H1 (cell line): ENCODE measurements around the gene MTFP1. TPM values are rescaled to one million over a fixed set of nuclear protein-coding genes. Genes with fewer than 3 reads are reported as not detected.
A peak's percentile ranks its signal among the peaks of the same experiment; 100 is the strongest.

Experiments used
- CTCF ChIA-PET: fragments of 300-600 bp; sonication (Branson Sonifier 250); formaldehyde crosslinking; loops from one replicate; lab custom pipeline; 2021; ENCODE audit not compliant: partially characterized antibody; lab: Charles Lee
- POLR2A ChIA-PET: fragments of 300-600 bp; sonication (Branson Sonifier 250); formaldehyde crosslinking; loops from one replicate; lab custom pipeline; 2021; ENCODE audit warnings: inconsistent platforms; ENCODE audit not compliant: partially characterized antibody; lab: Charles Lee
- DNase-seq, 2 experiments: peaks; one replicate each; pipeline versions ENCODE4 v3.0.0 to v3.0.0-alpha.2; 2010 to 2022; ENCODE audit warnings: low spot score in 2 of 2, low read depth in 1 of 2, mixed read lengths in 1 of 2
- FAIRE-seq: peaks from 2 replicates; lab custom pipeline; 2011; peaks lifted over from hg19 to GRCh38; lab: Jason Lieb, UNC
- H2AFZ ChIP-seq: 2 replicates; pipeline ENCODE4 v1.8.1; 2012; ENCODE audit warnings: low read length, inconsistent platforms
- H2AK5ac ChIP-seq: 2 replicates; pipeline ENCODE4 v1.6.1; 2013; ENCODE audit warnings: low read depth, low read length
- H2BK120ac ChIP-seq: replicated peaks from 2 replicates; pipeline ENCODE3; 2013; ENCODE audit warnings: low read depth, low read length, inconsistent platforms
- H2BK12ac ChIP-seq: 2 replicates; pipeline ENCODE4 v1.6.1; 2013; ENCODE audit warnings: low read depth, low read length
- H2BK15ac ChIP-seq: 2 replicates; pipeline ENCODE4 v1.6.1; 2013; ENCODE audit warnings: low read length
- H2BK20ac ChIP-seq: 2 replicates; pipeline ENCODE4 v1.6.1; 2013; ENCODE audit warnings: low read length
- H2BK5ac ChIP-seq: 2 replicates; pipeline ENCODE4 v1.6.1; 2013; ENCODE audit warnings: low read depth, low read length
- H3K14ac ChIP-seq: 2 replicates; pipeline ENCODE4 v1.6.1; 2013; ENCODE audit warnings: inconsistent platforms; ENCODE audit not compliant: insufficient read length
- H3K18ac ChIP-seq: 2 replicates; pipeline ENCODE4 v1.6.1; 2013; ENCODE audit warnings: low read length; ENCODE audit errors: extremely low read depth
- H3K23ac ChIP-seq: 2 replicates; pipeline ENCODE4 v1.6.1; 2013; ENCODE audit warnings: inconsistent platforms; ENCODE audit not compliant: insufficient read length
- H3K23me2 ChIP-seq: 2 replicates; pipeline ENCODE4 v1.6.1; 2013; ENCODE audit warnings: low read depth, low read length
- H3K27ac ChIP-seq: 2 replicates; pipeline ENCODE4 v1.6.1; 2011; ENCODE audit warnings: low read depth, low read length, inconsistent platforms
- H3K27me3 ChIP-seq, 4 experiments: replicated peaks in 1 of 4; 1 replicate in 1 of 4; 2 replicates in 3 of 4; pipeline versions ENCODE4 v1.6.1 to v1.8.1; 2011 to 2013; ENCODE audit warnings: low read length in 3 of 4, mild to moderate bottlenecking in 3 of 4, inconsistent platforms in 2 of 4, mixed read lengths in 2 of 4, moderate library complexity in 1 of 4; ENCODE audit not compliant: control insufficient read depth in 3 of 4, insufficient read depth in 3 of 4; ENCODE audit errors: extremely low read depth in 1 of 4
- H3K36me3 ChIP-seq, 4 experiments: 2 replicates each; pipeline versions ENCODE4 v1.6.1 to v1.8.1; 2011 to 2013; ENCODE audit warnings: mild to moderate bottlenecking in 4 of 4, low read length in 3 of 4, moderate library complexity in 2 of 4, control low read depth in 1 of 4, inconsistent platforms in 1 of 4; ENCODE audit not compliant: insufficient read depth in 4 of 4, control insufficient read depth in 2 of 4
- H3K4ac ChIP-seq: replicated peaks from 2 replicates; pipeline ENCODE3; 2013; ENCODE audit warnings: low read length, low read depth, mixed read lengths, inconsistent platforms; ENCODE audit not compliant: insufficient read length
- H3K4me1 ChIP-seq, 4 experiments: replicated peaks in 1 of 4; 1 replicate in 1 of 4; 2 replicates in 3 of 4; pipeline versions ENCODE4 v1.6.1 to v1.8.1; 2011 to 2013; ENCODE audit warnings: low read length in 3 of 4, inconsistent platforms in 2 of 4, mixed read lengths in 1 of 4; ENCODE audit not compliant: insufficient read depth in 4 of 4, control insufficient read depth in 3 of 4
- H3K4me2 ChIP-seq, 2 experiments: 2 replicates each; pipeline versions ENCODE4 v1.6.1 to v1.8.1; 2011 to 2013; ENCODE audit warnings: low read depth in 2 of 2, low read length in 2 of 2, control low read depth in 1 of 2, inconsistent platforms in 1 of 2, mild to moderate bottlenecking in 1 of 2; ENCODE audit not compliant: insufficient read depth in 1 of 2
- H3K4me3 ChIP-seq, 4 experiments: fragments of 200-600, 300-600 bp in 1 of 4; sonication (generic), shearing (Covaris generic), sonication (Bioruptor Twin) in 1 of 4; 2 replicates each; pipeline versions ENCODE4 v1.5.1 to v1.8.1; 2011 to 2016; ENCODE audit warnings: low read length in 4 of 4, low read depth in 3 of 4, control low read depth in 2 of 4, inconsistent platforms in 2 of 4, mild to moderate bottlenecking in 2 of 4, mixed read lengths in 1 of 4, moderate library complexity in 1 of 4; ENCODE audit not compliant: insufficient read depth in 2 of 4; ENCODE audit errors: extremely low read depth in 1 of 4
- H3K56ac ChIP-seq: replicated peaks from 2 replicates; pipeline ENCODE3; 2013; ENCODE audit warnings: low read depth, mild to moderate bottlenecking, mixed read lengths, low read length, inconsistent platforms; ENCODE audit not compliant: insufficient read length
- H3K79me1 ChIP-seq: 2 replicates; pipeline ENCODE4 v1.6.1; 2013; ENCODE audit warnings: low read depth, low read length, control low read depth
- H3K79me2 ChIP-seq, 2 experiments: 2 replicates each; pipeline versions ENCODE4 v1.6.1 to v1.8.1; 2012 to 2013; ENCODE audit warnings: low read length in 2 of 2, mild to moderate bottlenecking in 2 of 2, inconsistent platforms in 1 of 2; ENCODE audit not compliant: insufficient read depth in 2 of 2, control insufficient read depth in 1 of 2
- H3K9ac ChIP-seq, 4 experiments: replicated peaks in 1 of 4; 1 replicate in 1 of 4; 2 replicates in 3 of 4; pipeline versions ENCODE4 v1.6.1 to v1.8.1; 2011 to 2013; ENCODE audit warnings: low read depth in 3 of 4, low read length in 3 of 4, control low read depth in 2 of 4, mild to moderate bottlenecking in 2 of 4, moderate library complexity in 2 of 4, inconsistent platforms in 1 of 4; ENCODE audit errors: extremely low read depth in 1 of 4
- H3K9me3 ChIP-seq, 2 experiments: 2 replicates each; pipeline versions ENCODE4 v1.6.1 to v1.8.1; 2012 to 2013; ENCODE audit warnings: mild to moderate bottlenecking in 2 of 2, moderate library complexity in 2 of 2, control low read depth in 1 of 2, inconsistent platforms in 1 of 2, low read depth in 1 of 2, low read length in 1 of 2, mixed read lengths in 1 of 2; ENCODE audit not compliant: insufficient read depth in 2 of 2
- H4K20me1 ChIP-seq, 2 experiments: replicated peaks in 1 of 2; 2 replicates each; pipeline versions ENCODE3 to v1.8.1; 2011 to 2013; ENCODE audit warnings: inconsistent platforms in 2 of 2, low read length in 2 of 2, mild to moderate bottlenecking in 1 of 2; ENCODE audit not compliant: insufficient read depth in 2 of 2, control insufficient read depth in 1 of 2
- H4K5ac ChIP-seq: 2 replicates; pipeline ENCODE4 v1.6.1; 2013; ENCODE audit warnings: low read length, low read depth, mixed read lengths, inconsistent platforms; ENCODE audit not compliant: insufficient read length
- H4K8ac ChIP-seq: 2 replicates; pipeline ENCODE4 v1.8.0; 2013; ENCODE audit warnings: mild to moderate bottlenecking, moderate library complexity, low read length, inconsistent platforms; ENCODE audit not compliant: insufficient read depth; ENCODE audit errors: extremely low read depth
- H4K91ac ChIP-seq: replicated peaks from 2 replicates; pipeline ENCODE3; 2013; ENCODE audit warnings: low read length, mixed read lengths, inconsistent platforms; ENCODE audit not compliant: insufficient read length
- ASH2L ChIP-seq: fragments of 200-600, 300-600 bp; sonication (generic); IDR thresholded peaks from one replicate; pipeline ENCODE4 v1.7.1; 2017; ENCODE audit warnings: low read length
- RAD21 ChIP-seq, 2 experiments: IDR thresholded peaks in 1 of 2; conservative IDR thresholded peaks in 1 of 2; 2 replicates each; pipeline ENCODE4 v1.6.1; 2011; ENCODE audit warnings: low read depth in 2 of 2, low read length in 2 of 2, improper control_type of control experiment in 1 of 2, inconsistent platforms in 1 of 2, mild to moderate bottlenecking in 1 of 2, moderate library complexity in 1 of 2
- WGBS, 2 experiments: shearing (Covaris generic) in 1 of 2; methylation state at CpG; one replicate each; pipeline versions ENCODE4 v1.1.6 to v1.1.7; 2013 to 2015; ENCODE audit warnings: low lambda C conversion rate in 2 of 2, mixed read lengths in 2 of 2, inconsistent platforms in 1 of 2, low coverage in 1 of 2, missing lambda C conversion rate in 1 of 2; ENCODE audit not compliant: insufficient replicate concordance in 2 of 2, insufficient coverage in 1 of 2, insufficient read length in 1 of 2; ENCODE audit errors: extremely low coverage in 1 of 2, missing lambda C conversion rate in 1 of 2; 5-methylcytosine and 5-hydroxymethylcytosine counted together
- polyA plus RNA-seq, 7 experiments: library from polyadenylated mRNA; depleted of rRNA in 3 of 7; stranded (reverse) in 5 of 7; unstranded in 2 of 7; fragments of >200 nt in 5 of 7; fragments of 200-250 nt in 2 of 7; gene quantifications; 1 replicate in 5 of 7; 2 replicates in 1 of 7; 4 replicates in 1 of 7; pipeline versions ENCODE4 v1.2.1 to v1.2.3, GENCODE V29; 2011 to 2013; ENCODE audit warnings: missing spikeins in 2 of 7, mixed read lengths in 2 of 7
- total RNA-seq: library from RNA; stranded (reverse); fragmentation: NEBNext Ultra II Directional; extraction: Animal tissue kit (Norgen Biotek cat#: 25700); gene quantifications from 2 replicates; pipeline ENCODE4 v1.2.1, GENCODE V29; 2021
- TF ChIP-seq, protein P1 (sequence below), 3 experiments: IDR thresholded peaks; 1 replicate in 2 of 3; 2 replicates in 1 of 3; pipeline versions ENCODE4 v1.5.1 to v1.6.1; 2011; ENCODE audit warnings: low read length in 3 of 3, mild to moderate bottlenecking in 3 of 3, inconsistent platforms in 2 of 3, low read depth in 1 of 3, moderate library complexity in 1 of 3; ENCODE audit not compliant: insufficient read depth in 1 of 3; ENCODE audit errors: control extremely low read depth in 1 of 3

MTFP1 gene
- total and polyA plus RNA-seq, 2 of the 8 experiments (the other 6 are each of a cell fraction or from before 2014, with no cell fraction given), result 59.8 to 98.8 TPM

DNA sequence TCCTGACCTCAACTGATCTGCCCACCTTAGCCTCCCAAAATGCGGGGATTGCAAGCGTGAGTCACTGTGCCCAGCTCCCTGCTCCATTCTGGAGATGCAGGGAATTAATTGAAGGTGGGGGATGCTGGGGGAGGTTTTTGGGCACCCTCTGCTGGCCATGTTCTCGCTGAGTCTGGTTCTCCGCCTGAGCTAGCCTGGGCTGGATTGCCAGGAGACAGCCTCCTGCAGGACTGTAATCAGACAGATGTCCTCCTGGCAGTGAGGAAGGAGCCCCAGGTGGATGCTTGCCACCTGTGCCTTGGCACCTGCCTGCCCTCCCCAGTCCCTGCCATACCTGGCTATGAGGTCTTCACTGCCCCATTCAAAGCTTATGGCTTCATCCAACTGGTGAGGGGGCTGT, 5.4 kb downstream of the MTFP1 start:
- ChIA-PET POLR2A (interaction anchor here (1.3 kb wide), 1 partner anchor 14 kb away, joined by 3 read pairs; no protein-coding TSS in a partner anchor), CTCF (interaction anchor here (0.6 to 12.0 kb wide), 13 partner anchors 9 to 154 kb away, joined by 3 to 164 read pairs (median 4); partner anchors contain the start of genes CCDC157, RNF215, SEC14L2 and SF3A1)
- Histone ChIP-seq H3K4me2 (no peak overlapping the region), H3K79me1 (no peaks in the 10 kb centered on the region; the same call in 1 of the 2 replicates), H3K36me3 (peaks cover 2 to 10% (median 7%) of the 10 kb centered on the region in 4 experiments; a peak in 6 of 8 replicates), H4K20me1 (peaks cover 0 to 23% of the 10 kb centered on the region in 2 experiments), H4K91ac (no peak overlapping the region), H3K79me2 (0 out of 4 replicates have a peak, but pooled peaks cover 0 to 2% of the 10 kb centered on the region in 2 experiments), H2AK5ac (no peak overlapping the region), H4K5ac (no peak overlapping the region), H2AFZ (no peak overlapping the region), H3K4me1 (peaks cover 0 to 16% (median 6%) of the 10 kb centered on the region in 4 experiments; a peak in 5 of 7 replicates), H3K27ac (no peak overlapping the region), H3K9me3 (no peaks in the 10 kb centered on the region), H2BK5ac (no peak overlapping the region), H2BK15ac (no peak overlapping the region), H3K27me3 (no peaks in the 10 kb centered on the region), H3K14ac (no peak overlapping the region), H3K4me3 (no peak overlapping the region), H2BK120ac (no peak overlapping the region), H4K8ac (no peak overlapping the region), H3K9ac (no peak overlapping the region), H3K18ac (no peak overlapping the region), H2BK20ac (no peak overlapping the region), H3K56ac (no peak overlapping the region), H3K23me2 (peaks cover 4% of the 10 kb centered on the region; the same call in 1 of the 2 replicates), H3K23ac (no peak overlapping the region), H2BK12ac (no peak overlapping the region; the same call in 1 of the 2 replicates), H3K4ac (no peak overlapping the region)
- WGBS, 2 experiments, result 70% methylated on average over 4 of the region's 4 CpGs; no CpG with 5 or more reads in 1 of the 2 experiments
- FAIRE-seq, result no peak
- no peak for DNase-seq
- TF ChIP-seq, protein P1, sequence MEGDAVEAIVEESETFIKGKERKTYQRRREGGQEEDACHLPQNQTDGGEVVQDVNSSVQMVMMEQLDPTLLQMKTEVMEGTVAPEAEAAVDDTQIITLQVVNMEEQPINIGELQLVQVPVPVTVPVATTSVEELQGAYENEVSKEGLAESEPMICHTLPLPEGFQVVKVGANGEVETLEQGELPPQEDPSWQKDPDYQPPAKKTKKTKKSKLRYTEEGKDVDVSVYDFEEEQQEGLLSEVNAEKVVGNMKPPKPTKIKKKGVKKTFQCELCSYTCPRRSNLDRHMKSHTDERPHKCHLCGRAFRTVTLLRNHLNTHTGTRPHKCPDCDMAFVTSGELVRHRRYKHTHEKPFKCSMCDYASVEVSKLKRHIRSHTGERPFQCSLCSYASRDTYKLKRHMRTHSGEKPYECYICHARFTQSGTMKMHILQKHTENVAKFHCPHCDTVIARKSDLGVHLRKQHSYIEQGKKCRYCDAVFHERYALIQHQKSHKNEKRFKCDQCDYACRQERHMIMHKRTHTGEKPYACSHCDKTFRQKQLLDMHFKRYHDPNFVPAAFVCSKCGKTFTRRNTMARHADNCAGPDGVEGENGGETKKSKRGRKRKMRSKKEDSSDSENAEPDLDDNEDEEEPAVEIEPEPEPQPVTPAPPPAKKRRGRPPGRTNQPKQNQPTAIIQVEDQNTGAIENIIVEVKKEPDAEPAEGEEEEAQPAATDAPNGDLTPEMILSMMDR (IDR thresholded peaks at IDR 0.05; ENCODE audit: control extremely low read depth in 1 of 3, insufficient read depth in 1 of 3, low read depth in 1 of 3, low read length in 3 of 3), result peak in 2 of 3 experiments; percentile 22 to 37; a peak in 2 of 4 replicates
- TF ChIP-seq RAD21 (IDR thresholded peaks at IDR 0.05 in 1 of 2, conservative IDR thresholded peaks at IDR 0.05 in 1 of 2; ENCODE audit: low read depth in 2 of 2, low read length in 2 of 2) (peak; percentile 22 to 23; a peak in 2 of 4 replicates), ASH2L (no peak)
